Endothelial cell (in vitro differentiated cells): ENCODE data around the gene ARIH2. TPM values are rescaled to one million over a fixed set of nuclear protein-coding genes. Genes with fewer than 3 reads are reported as not detected.

ENCODE experiments used
- DNase-seq: peaks from one replicate; pipeline ENCODE4 v3.0.0; 2021; ENCODE audit warnings: low spot score
- H3K27ac Mint-ChIP-seq: one replicate; pipeline ENCODE4 v1.8.0; 2021; ENCODE audit warnings: mixed read lengths, inconsistent platforms; ENCODE audit not compliant: unreplicated experiment
- H3K27me3 Mint-ChIP-seq: one replicate; pipeline ENCODE4 v1.8.0; 2021; ENCODE audit warnings: mild to moderate bottlenecking, moderate library complexity, mixed read lengths, inconsistent platforms; ENCODE audit not compliant: unreplicated experiment
- H3K36me3 Mint-ChIP-seq: one replicate; pipeline ENCODE4 v1.8.0; 2021; ENCODE audit warnings: mild to moderate bottlenecking, low read depth, mixed read lengths, inconsistent platforms; ENCODE audit not compliant: unreplicated experiment
- H3K4me1 Mint-ChIP-seq: one replicate; pipeline ENCODE4 v1.8.0; 2021; ENCODE audit warnings: mild to moderate bottlenecking, mixed read lengths, inconsistent platforms; ENCODE audit not compliant: unreplicated experiment
- H3K4me3 Mint-ChIP-seq: one replicate; pipeline ENCODE4 v1.8.0; 2021; ENCODE audit warnings: mild to moderate bottlenecking, mixed read lengths, inconsistent platforms; ENCODE audit not compliant: unreplicated experiment
- H3K9me3 Mint-ChIP-seq: one replicate; pipeline ENCODE4 v1.8.0; 2021; ENCODE audit warnings: mixed read lengths, inconsistent platforms; ENCODE audit not compliant: unreplicated experiment
- total RNA-seq: library from RNA; stranded (reverse); fragmentation: NEBNext Ultra II Directional; extraction: Animal tissue kit (Norgen Biotek cat#: 25700); gene quantifications from one replicate; pipeline ENCODE4 v1.2.1, GENCODE V29; 2021; ENCODE audit not compliant: unreplicated experiment
- TF ChIP-seq, protein P1 (sequence below): fragments of 200-600 bp; sonication (generic); IDR thresholded peaks from one replicate; pipeline ENCODE4 v1.5.0; 2021; ENCODE audit warnings: antibody characterized with exemption; ENCODE audit not compliant: unreplicated experiment

ARIH2 gene
- total RNA-seq, 1 donor from 2014 or later, result 57.0 TPM

DNA sequence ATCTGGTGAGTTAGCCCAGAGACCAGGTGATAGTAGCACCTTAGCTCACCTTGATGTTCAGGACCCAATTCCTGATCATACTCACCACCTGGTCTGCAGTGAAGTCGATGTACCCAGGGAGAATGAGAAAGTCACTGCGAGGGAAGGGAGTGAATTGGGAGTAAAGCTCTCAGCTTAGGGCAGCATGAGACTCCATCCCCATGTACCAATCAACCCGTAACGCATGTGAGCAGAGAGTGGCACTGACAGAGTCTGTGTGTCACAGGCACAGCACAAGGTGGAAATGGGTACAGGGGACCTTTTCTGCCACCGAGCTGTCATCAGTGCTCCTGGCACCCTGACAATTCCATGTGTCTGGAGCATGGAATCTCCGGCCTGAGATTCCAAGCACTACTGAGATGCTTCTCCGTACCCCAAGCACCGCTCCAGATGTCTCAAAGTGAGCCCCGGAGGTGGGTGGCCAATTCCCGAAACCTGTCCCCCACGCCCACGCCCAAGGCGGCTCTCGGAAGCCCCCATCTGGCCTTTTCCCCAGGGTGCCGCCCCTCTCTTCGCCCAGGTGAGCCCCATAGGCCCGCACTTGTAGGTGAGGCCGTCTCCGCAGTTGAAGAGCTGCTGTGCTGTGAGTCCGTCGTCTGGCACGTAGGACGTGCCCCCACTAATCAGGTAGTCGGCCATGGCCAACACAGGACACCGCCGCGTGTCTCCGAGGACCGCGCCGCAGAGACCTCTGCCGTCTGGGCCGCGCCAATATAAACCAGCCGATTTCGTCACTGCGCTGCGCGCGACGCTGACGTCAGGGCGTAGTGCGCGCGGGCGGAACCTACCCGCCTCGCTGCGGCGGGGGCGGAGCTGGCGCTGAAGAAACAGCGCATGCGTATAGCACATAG is 110.3 kb downstream of the ARIH2 start, which contains the start of gene IMPDH2:
Gene IMPDH2, minus strand, starts transcription at position 726 of the 890 bp plus-strand sequence. Its CDS starts 48 bp downstream, at position 678.
- TF ChIP-seq, protein P1, sequence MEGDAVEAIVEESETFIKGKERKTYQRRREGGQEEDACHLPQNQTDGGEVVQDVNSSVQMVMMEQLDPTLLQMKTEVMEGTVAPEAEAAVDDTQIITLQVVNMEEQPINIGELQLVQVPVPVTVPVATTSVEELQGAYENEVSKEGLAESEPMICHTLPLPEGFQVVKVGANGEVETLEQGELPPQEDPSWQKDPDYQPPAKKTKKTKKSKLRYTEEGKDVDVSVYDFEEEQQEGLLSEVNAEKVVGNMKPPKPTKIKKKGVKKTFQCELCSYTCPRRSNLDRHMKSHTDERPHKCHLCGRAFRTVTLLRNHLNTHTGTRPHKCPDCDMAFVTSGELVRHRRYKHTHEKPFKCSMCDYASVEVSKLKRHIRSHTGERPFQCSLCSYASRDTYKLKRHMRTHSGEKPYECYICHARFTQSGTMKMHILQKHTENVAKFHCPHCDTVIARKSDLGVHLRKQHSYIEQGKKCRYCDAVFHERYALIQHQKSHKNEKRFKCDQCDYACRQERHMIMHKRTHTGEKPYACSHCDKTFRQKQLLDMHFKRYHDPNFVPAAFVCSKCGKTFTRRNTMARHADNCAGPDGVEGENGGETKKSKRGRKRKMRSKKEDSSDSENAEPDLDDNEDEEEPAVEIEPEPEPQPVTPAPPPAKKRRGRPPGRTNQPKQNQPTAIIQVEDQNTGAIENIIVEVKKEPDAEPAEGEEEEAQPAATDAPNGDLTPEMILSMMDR, result no peak
- peak within 1 kb of the TSS; percentile 93 for H3K4me3 Mint-ChIP-seq

DNA sequence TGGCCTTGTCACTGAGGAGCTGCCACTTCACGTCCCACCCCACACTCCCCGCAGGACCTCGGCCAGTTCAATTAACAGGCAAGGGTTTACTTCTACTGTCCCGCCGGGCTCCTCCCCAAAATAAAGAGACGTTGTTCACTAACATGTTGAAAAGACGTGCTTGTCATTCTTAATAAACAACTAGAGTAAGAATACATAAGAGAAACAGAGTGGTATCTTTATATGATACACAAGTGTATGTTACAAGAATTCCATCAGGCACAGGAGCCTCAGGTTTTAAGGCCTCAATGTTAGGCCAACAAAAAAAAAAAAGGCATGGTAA is 110.9 kb downstream of the ARIH2 start:
- Mint-ChIP-seq H3K27me3 (no peaks in the 10 kb centered on the region), H3K36me3 (peaks cover 27% of the 10 kb centered on the region), H3K4me1 (peaks cover 6% of the 10 kb centered on the region), H3K4me3 (peak overlapping the region; percentile 93), H3K27ac (peak overlapping the region; percentile 78), H3K9me3 (no peaks in the 10 kb centered on the region)
- TF ChIP-seq, protein P1, result no peak
- no peak for DNase-seq

More for the DNA sequence above, 110.3 kb downstream of the ARIH2 start, which contains the start of gene IMPDH2:
- no peaks in the 10 kb centered on the region for H3K27me3 Mint-ChIP-seq
- H3K27ac Mint-ChIP-seq, result peak within 1 kb of the TSS; percentile 78
- no peaks in the 10 kb centered on the region for H3K9me3 Mint-ChIP-seq
- H3K4me1 Mint-ChIP-seq, result peaks cover 6% of the 10 kb centered on the region
- H3K36me3 Mint-ChIP-seq, result peaks cover 31% of the 10 kb centered on the region
- peak; percentile 93 for DNase-seq

DNA sequence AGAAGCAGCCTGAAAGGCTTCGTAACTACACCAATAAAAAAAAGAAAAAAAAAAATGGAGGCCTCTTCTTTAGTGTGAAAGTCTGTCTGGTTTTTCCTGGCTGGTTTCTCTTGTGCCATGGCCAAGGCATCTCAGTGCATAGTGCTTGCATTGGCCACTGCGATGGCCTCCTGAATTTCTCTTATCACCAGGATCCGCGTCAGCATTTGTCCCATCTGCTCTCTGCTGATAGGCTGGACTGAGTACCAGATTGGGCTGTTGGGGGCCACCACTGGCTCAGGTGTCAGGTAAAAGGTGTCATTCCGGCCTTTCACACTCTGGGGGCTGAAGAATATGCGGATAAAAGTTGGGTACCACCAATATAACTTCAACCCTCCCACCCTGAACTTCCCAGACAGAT is 111.7 kb downstream of the ARIH2 start:
- Mint-ChIP-seq H3K4me1 (peaks cover 6% of the 10 kb centered on the region), H3K9me3 (no peaks in the 10 kb centered on the region), H3K36me3 (peaks cover 29% of the 10 kb centered on the region), H3K4me3 (no peak overlapping the region), H3K27ac (no peak overlapping the region), H3K27me3 (peaks cover 1% of the 10 kb centered on the region)
- TF ChIP-seq, protein P1, result no peak
- DNase-seq, result no peak

DNA sequence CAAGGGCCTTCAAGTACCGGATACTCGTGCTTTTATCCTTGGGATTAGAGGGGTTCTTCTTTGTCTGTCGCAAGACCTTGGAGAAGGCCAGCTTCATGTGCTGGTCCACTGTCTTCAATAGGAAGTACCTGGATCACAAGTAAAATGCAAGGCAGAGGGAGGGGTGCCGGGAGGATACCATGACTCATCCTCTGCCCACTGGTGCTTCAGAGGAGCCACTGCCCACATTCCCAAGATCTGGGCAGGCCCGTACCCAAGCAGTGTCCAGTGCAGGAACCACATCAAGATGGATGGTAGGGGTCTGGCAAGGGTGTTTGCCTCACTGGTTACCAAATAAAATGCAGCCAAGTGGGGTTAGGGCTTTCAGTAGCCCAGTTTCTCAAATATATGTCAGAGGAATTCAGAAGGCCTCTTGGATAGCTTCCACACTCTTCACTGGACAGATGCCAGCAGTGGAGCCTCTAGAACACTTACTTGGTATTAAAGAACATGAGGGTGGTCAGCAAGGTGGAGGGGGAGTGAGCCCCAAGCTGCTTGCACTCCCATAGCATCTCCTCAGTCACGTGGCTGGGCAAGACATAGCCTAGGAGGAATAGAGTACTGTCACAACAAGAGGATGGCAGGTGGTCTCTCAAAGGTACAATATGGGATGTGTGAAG is 114.1 kb downstream of the ARIH2 start:
- no peak for DNase-seq
- peaks cover 6% of the 10 kb centered on the region for H3K4me1 Mint-ChIP-seq
- no peaks in the 10 kb centered on the region for H3K9me3 Mint-ChIP-seq
- no peak overlapping the region for H3K4me3 Mint-ChIP-seq
- TF ChIP-seq, protein P1, result no peak
- peaks cover 23% of the 10 kb centered on the region for H3K36me3 Mint-ChIP-seq
- H3K27me3 Mint-ChIP-seq, result peaks cover 1% of the 10 kb centered on the region
- no peak overlapping the region for H3K27ac Mint-ChIP-seq
